Activated naive CD4-positive, alpha-beta T cell treated with anti-CD3 and anti-CD28 coated beads, Interleukin-2, amount 50 U/mL, for 16 hours (primary cell): Measurements from ENCODE around the gene LRMDA.

Source experiments
- DNase-seq: peaks from one replicate; pipeline ENCODE4 v3.0.0-alpha.2; 2020

LRMDA gene

DNA sequence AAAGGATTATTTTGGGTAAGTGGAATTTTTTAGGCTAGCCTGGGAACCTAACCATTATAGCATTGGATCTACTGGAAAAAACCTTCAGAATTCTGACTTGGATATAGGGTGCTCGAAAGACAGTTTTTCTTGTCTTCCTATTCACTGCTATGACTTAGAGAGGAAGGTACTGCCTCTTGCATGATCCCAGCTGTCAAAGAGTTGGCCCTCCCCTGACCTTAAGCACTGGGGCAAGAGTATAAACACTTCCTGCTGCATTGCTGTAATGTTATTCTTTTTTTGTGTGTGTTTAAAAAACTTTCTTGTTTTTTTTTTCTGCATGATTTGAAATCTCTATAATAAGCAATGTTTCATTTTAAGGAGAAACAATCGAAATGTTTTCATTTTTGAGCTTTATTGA lies 113.0 kb downstream of the LRMDA start:
- DNase-seq, result no peak

DNA sequence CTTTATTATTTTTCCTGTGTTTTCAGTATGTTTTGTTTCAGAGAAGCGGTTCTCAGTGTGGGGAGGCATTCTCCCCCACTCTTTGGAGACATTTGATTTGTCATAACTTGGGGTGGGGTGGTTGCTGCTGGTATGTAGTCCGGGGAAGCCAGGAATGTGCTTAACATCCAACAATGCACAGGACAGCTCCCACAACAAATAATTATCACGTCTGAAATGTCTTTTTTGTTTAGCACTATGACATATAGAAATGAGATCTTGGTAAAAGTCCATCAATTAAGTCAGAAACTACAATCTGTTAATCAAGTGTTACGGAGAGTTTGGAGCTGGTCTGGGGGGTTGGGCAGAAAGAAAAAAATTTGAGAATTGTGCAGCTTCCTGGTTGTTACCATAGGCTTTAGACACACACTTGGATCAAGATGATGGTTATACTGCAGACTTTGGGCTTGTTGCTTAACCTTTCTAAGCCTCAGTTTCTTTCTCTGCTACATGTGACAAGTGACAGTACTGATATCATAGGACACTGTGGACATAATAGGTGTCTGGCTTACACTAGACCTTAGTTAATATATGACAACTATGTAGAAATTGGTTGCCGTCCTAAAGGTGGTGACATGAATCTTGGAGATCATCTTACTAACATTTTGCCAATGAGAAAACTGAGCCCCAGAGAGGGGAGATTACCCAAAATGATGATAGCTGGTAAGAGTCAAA lies 113.7 kb downstream of the LRMDA start:
- DNase-seq, result no peak

DNA sequence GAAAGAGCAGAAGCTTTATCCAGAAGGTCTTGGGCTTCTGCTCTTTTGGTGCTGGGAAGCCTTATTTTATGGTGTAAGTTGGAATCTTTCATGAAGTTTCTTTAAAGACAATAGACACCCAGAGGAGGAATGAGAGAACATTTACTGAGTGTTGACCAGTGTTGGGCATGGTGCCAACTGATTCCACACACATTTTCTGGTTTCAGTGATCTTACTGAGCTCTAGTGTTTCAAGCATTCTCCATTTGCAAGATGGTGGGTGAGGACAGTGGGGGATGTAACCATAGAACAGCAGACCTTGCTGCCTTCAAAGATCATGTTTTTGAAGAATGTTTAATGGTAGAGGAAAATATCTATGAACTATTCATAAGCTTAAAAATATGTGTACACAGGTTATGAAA lies 114.6 kb downstream of the LRMDA start:
- no peak for DNase-seq

DNA sequence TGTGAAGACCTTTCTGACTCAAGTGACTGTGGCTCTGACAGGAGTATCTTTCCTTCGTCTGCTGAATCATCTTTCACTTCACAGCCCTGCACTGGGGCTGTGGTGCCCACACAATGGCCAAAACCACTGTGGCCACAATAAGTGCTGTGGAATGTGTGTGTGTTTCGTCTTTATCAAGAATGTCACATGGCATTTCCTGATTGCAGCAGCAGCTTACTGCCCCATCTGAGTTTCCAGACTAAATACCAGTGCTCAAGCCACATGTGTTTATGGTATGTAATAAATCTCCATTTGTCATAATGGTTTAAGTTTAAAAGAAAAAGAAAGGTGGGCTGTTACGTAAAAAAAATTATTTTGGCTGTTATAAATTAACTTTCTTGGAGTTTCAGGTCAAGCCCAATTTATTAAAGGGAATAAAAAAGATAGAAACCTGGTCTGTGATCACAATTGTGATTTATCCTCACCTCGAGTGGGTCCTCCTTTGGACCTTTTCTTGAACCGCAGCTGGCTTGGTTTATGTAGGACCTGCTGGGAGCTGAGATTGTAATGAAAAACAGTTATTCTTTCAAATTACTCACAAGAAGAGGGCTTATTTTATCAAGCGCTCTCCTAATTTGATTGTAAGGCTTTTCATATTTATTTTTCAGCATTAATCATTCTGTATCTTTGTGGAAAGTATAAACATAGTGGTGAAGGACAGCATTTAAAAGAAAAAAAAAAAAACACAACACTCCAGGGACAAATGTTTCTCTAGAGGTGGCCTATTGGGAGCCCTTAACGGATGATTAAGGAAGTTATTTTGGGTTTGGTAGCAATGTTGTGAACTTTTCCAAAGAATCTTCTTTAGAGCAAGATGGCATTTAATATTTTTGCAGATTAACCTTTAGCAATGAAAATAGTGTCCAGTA lies 116.2 kb downstream of the LRMDA start:
- no peak for DNase-seq

DNA sequence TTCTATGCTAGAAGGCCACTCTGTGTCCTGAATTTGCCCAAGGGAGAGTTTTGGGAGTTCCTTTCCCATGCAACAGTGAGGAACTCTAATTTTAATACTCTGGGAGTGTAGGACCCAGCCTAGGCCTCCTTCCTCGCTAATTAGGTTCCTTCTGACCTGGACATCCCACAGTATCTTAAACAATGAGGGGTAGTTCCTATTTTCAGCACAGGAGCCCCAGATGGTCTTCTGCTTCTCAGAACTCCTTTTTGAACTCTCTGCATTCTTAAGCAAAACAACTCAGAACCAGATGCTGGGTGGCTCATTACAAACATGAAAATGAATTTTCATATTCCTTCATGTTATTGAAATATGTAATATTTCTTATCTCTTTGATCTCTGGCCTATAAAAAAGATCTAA lies 116.9 kb downstream of the LRMDA start:
- no peak for DNase-seq

GRCh38 chr10:75550191-75550590 lies 118.8 kb downstream of the LRMDA start:
- no peak for DNase-seq

DNA sequence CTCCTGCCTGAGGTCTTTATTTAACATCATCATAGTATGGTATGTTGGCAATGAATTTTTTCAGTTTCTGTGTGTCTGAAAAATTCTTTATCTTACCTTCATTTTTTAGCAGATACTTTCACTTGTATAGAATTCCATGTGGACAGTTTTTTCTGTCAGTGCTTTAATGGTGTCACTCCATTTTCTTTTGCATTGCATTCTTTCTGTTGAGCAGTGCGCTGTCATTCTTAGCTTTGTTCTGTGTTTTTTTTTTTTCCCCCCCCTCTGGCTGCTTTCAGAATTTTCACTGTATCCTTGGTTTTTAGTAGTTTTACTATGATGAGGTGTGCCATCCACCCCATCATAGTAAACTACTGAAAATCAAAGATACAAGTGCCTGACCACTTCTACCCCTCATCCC lies 120.7 kb downstream of the LRMDA start:
- DNase-seq, result no peak

- no peak for DNase-seq
Measured at GRCh38 chr10:75553550-75553949, 122.1 kb downstream of the LRMDA start.

DNA sequence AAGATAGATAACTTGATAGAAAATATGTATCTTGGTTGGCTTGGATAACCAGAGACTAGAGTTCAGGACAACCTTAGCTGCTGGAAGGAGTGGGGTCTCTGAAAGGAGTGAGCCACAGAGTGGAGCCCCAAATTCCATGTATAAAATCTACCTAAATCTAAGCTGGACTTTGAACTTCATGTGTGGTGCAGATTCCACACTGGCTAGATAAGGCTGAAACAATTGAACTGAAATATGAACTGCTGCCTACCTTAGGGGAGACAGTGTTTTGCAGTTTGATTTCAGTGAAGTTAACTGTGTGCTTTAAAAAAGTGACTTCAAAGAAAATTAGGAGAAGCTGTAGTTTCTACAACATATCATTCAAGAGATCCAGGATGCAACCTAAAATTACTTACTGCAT lies 123.9 kb downstream of the LRMDA start:
- DNase-seq, result no peak

GRCh38 chr10:75556320-75556719 lies 124.9 kb downstream of the LRMDA start:
- DNase-seq, result no peak

DNA sequence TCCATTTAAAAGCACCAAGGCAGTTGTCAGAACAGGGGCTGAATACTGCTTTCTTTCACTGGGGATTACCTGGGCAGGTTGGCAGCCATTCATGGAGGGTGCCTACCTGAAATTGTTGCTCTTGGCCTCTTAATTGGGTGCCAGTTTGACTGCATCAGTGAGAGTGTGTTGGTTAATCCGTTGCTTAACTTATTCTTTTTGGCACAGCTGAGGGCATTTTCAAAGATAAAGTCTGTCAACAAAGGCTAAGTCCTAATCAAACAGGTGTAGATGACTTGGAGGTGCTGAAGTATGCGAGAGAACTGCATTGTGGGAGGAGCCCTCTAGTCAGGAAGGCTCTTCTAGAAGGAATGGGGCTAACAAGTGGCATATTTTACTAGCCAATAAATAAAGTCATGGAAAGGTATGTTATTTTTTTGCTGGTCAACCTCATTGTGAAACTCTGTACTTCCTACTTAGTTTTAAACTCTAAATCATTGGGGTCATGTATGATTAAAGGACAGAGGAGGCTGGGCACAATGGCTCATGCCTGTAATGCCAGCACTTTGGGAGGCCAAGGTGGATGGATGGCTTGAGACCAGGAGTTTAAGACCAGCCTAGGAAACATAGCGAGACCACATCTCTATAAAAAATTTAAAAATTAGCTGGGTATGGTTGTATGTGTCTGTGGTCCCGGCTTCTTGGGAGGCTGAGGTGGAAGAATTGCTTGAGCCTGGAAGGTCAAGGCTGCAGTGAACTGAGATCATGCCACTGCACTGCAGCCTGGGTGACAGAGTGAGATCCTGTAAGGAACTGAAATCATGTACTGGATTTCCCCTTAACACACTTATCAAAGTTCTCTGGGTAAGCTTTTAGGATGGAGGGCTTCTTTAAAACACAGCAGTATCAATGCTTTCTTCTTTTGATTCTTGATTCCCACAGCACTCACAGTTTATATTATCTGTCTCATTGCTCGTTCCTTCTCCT lies 134.1 kb downstream of the LRMDA start:
- DNase-seq, result no peak

GRCh38 chr10:75568450-75569130 lies 137.2 kb downstream of the LRMDA start:
- DNase-seq, result no peak

DNA sequence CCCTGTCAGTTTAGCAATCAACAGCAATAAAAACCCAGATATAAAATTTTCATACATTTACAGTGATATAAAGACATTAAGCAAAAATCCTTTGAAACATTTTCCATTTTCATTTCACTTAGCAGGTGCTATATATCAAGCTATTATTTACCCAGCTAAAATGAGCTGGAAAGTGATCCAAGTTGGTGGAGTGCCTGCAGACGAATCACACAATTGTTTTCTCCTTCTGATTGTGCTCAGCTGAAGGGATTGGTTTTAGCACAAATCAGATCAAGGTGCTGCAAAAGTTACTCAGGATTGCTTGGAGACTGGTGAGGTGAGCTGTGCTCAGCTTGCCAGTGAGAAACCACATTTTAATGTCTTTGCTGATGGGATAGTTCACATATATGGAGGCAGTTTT lies 138.1 kb downstream of the LRMDA start:
- no peak for DNase-seq

GRCh38 chr10:75572478-75572877 lies 141.1 kb downstream of the LRMDA start:
- no peak for DNase-seq

DNA sequence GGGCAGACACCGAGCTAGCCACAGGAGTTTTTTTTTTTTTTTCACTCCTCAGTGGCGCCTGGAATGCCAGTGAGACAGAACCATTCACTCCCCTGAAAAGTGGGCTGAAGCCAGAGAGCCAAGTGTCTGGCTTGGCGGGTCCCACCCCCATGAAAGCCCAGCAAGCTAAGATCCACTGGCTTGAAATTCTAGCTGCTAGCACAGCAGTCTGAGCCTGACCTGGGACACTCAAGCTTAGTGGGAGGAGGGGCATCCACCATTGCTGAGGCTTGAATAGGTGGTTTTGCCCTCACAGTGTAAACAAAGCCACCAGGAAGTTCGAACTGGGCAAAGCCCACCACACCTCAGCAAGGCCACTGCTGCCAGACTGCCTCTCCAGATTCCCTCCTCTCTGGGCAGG lies 144.5 kb downstream of the LRMDA start:
- DNase-seq, result no peak

DNA sequence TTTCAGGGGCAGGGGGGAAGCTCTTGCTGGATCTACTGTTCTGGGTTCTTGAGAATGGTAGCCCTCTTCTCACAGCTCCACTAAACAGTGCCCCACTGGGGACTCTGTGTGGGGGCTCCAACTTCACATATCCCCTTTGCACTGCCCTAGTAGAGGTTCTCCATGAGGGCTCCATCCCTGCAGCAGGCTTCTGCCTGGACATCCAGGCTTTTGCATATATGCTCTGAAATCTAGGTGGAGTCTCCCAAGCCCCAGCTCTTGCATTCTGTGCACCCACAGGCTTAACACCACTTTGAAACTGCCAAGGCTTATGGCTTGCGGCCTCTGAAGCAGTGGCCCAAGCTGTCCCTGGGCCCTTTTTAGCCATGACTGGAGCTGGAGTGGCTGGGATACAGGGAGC lies 150.7 kb downstream of the LRMDA start:
- DNase-seq, result no peak

DNA sequence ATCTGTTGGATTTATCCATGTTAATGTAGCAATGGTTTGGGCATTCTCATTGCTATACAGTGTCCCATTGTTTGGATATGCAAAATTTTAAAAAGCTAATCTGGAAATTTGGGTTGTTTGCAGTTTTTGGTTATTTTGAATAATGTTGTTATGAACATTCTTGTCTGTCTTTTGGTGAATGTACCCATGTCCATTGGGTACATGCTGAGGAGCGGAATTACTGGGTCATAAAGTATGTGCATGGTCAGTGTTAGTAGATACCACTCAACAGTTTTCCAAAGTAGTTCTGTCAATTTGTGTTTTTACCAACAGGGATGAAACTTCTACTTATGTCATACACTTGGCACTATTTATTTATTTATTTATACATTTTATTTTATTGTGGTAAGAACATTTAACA lies 153.9 kb downstream of the LRMDA start:
- no peak for DNase-seq

DNA sequence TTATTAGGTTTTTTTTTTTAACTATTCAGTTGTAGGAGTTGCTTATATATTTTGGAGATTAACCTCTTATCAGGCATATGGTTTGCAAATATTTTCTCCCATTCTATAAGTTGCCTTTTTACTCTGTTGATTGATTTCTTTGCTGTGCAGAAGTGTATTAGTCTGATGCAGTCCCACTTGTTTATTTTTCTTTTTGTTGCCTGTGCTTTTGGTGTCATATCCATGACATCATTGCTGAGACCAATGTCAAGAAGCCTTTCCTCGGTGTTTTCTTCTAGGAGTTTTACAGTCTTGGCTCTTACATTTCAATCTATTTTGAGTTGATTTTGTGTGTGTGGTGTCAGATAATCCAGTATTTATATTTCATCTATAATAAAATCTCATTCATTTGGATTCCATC lies 155.4 kb downstream of the LRMDA start:
- no peak for DNase-seq

GRCh38 chr10:75588031-75588430 lies 156.6 kb downstream of the LRMDA start:
- no peak for DNase-seq

- no peak for DNase-seq
Measured at GRCh38 chr10:75589895-75590654, 158.7 kb downstream of the LRMDA start.

- no peak for DNase-seq
Measured at GRCh38 chr10:75592151-75592787, 160.8 kb downstream of the LRMDA start.
